ENCODE measurements around the gene SMIM33.
"Not testable (repeated sequence)": the region's sequence is repeated elsewhere in the genome, so short reads cannot be mapped to it uniquely, and the experiment has no call there.

Gene SMIM33

DNA sequence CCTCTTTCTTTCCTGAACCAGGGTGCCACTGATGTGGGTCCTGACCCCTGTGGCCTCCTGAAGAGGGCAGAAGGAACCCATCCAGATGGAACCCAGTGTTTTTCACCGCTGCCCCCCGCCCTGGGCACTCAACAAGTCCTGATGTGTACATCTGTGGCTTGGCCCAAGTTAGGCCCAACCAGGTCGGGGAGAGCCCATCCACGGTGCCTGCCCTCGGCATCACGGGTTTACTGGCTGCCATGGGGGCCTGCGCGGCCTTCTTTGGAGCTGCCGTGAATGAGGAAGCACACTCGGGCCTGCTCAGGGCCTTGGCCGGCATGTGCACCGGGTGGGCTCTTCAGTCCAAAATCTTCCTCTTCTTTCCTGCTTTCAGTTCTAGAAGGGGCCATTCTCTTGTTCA is 14.0 kb upstream of the SMIM33 start:
- H3K4me3 ChIP-seq (ENCODE audit: low read depth, low read length) = no peak overlapping the region

DNA sequence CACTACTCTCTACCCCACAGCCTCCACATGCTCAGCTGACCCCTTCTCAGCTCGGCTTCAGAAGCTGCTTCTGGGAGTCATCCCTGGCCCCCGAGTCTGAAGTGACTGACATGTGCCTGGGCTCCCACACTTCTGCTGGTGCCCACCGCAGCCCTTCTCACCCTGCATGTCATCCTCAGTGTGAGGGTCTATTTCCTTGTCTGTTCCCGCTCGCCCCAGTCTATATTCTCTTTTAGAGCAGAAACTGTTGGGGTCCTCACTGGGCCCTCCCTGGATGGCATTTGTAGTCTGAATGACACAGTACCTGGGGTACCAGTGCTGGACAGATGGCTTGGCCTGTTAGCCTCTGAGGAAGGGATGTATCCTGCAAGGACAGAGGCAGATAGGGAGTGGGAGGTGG is 13.6 kb upstream of the SMIM33 start:
- no peak overlapping the region for H3K4me3 ChIP-seq (ENCODE audit: low read depth, low read length)

DNA sequence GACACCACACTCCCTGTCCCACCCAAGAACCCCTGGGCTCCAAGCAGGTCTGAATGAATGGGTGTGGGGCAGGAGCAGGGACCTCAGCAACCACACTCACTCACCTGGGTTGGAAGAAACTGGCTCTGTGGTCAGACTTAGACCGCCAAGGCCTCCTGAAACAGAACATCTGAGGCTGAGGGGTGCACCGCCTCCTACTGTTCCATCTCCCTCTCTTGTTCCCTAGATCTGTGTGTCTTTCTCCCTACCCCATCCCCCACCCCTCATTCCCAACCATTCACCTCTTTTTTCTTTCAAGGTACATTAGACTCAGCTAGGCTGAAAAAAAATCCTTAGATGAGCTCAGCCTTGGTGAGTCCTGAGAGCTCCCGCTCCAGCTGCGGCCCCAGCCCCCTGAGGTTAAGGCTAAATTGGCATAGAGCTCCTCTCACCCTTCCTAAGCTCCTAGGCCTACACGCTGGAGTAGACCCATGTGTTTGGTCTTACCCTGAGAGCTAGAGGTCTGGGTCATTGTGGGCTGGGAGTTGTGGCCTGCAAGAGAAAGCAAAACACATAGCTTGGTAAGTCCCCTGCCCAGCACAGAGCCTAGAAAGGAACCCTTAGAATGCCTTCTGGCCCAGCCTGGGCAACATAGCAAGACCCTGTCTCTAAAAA is 13.0 kb upstream of the SMIM33 start:
- H3K4me3 ChIP-seq (ENCODE audit: low read depth, low read length) = no peak overlapping the region

DNA sequence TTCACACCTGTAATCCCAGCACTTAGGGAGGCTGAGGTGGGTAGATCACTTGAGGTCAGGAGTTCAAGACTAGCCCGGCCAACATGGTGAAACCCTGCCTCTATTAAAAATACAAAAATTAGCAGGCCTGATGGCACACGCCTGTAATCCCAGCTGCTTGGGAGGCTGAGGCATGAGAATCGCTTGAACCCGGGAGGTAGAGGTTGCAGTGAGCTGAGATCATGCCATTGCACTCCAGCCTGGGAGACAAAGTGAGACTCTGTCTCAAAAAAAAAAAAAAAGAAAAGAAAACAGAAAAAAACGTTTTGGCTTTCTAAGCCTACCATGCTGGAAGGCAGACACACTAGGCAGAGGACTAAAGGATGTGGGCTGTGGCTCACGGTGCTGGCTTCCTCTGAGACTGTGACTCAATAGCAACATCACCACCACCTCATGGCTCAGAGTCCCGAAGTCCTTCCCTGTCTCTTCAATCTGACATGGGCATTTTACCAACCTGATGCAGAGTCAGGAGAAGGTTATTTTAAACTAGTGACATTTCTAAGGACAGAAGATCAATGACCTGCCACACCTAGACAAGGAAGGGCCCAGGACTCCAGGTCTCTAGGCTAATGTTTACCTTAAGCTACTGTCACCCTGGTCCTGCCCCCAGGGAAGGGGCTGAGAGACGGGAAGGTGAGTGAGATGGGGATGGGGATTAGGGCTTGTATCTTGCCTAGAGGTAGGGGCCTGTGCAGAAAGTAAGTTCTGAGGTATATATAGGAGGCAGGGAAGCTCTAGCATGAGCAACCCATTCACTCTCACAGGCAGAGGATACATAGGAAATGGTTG is 12.0 kb upstream of the SMIM33 start:
- no peak overlapping the region for H3K4me3 ChIP-seq (ENCODE audit: low read depth, low read length)

DNA sequence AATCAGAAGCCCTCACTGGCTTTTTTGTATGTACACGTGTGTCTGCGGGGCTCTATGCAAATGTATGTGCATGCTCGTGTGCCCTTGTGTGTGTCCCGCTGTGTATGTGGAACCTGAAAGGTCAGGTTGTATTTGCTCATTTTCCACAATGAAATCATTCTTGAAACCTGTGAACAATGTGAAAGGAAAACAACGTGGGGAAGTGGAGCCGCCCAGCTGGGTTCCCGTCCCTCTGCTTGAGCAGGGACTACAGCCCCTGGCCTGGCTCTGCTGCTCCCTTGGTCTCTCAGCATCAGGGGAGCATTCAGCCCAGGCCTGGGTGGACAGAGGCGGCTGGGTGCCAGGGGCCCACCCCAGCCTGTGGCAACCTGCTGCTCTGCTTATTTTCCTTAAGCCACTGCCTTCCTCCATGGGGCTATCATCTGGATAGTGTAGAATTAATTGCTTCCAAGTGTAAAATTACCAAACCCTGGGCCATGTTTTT is 11.3 kb upstream of the SMIM33 start:
- no peak overlapping the region for H3K4me3 ChIP-seq (ENCODE audit: low read depth, low read length)

DNA sequence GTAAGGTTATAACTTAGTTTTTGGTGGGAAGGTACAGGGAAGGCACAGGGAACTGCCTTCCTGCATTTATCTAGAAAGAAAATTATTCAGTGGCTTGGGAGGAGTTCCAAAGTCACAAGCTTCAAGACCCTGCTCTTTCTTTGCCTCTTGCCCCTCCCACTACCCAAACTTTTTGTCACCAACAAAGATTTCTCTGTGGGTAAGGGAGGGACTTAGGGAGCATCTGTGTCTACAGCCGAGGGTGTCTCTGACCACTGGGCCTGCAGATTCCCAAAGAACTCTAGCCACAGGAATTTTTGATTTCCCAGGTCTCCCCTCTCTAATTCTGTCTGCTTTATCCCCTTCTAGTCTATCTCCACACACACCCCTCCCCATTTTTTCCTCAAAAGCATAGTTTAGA is 10.3 kb upstream of the SMIM33 start:
- no peak overlapping the region for H3K4me3 ChIP-seq (ENCODE audit: low read depth, low read length)

DNA sequence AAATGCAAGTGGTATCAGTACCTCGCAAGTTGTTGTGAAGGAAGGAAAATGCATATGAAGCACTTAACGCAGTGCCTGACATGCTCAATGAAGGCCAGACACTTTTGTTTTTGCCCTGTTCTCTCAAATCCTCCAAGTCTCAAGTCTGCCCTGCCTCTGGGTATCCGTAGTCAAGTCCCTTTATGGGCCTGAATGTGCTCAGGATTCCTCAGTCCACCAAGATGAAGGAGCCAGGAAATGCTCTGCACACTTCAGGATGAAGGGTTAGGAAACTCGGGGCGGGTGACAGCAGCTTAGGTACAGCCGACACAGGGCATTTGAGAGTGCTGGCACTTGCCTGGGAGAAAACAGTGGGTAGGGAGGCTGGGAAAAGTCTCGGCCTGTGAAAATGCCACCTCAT is 9.6 kb upstream of the SMIM33 start:
- H3K4me3 ChIP-seq (ENCODE audit: low read depth, low read length) = no peak overlapping the region

DNA sequence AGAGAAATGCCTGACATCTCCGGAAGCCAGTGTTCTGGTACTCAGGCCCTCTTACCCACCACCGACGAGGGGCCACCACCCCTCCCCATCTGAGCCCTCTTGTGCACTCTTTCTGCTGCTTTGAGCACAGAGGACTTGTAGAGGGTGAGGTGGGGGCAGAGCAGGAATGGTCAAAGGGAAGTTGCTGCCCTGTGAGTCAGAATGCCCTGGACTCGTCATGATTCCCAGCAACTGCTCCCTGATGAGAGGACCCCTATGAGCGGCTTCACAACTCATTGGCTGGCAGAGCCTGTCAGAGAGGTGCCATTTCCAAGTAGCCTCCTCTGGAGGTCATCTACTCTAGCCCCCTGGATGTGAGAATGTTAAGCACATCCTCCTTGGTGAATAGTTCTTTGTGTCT is 9.1 kb upstream of the SMIM33 start:
- no peak overlapping the region for H3K4me3 ChIP-seq (ENCODE audit: low read depth, low read length)

DNA sequence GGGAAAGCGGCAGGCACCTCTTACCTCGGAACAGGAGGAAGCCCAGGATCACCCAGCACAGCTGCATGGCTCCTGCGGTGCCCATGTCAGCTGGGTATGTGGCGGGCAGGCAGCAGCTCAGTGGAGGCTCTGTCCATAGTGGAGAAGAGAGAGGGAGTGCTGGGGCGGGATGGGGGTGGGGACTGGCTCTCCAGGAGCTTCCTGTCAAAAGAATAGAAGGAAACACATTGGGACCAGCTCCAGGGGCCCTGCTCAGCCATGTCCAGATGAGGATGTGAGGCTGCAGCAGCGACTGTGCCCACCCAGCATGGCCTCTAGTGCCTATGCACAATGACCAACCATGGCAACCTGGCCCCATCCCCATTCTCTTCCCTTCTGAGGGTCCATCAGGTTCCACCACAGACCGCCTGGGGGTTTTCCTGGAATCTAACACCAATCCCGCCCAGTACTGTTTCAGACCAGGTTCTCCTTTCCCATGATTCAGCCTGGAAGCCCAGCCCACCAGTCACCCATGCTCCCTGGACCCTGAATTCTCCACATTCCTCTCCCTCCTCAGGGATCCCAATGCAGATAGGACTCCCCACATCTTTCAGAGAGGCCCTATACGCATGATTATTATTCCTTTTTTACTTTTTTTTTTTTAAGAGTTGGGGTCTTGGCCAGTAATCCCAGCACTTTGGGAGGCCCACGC is 8.1 kb upstream of the SMIM33 start, which contains the start of gene ECSCR:
ECSCR (minus strand) TSS at position 158 of the 691 bp plus-strand sequence; CDS start at position 85, 73 bp downstream.
- no peak within 1 kb of the TSS for H3K4me3 ChIP-seq (ENCODE audit: low read depth, low read length)

DNA sequence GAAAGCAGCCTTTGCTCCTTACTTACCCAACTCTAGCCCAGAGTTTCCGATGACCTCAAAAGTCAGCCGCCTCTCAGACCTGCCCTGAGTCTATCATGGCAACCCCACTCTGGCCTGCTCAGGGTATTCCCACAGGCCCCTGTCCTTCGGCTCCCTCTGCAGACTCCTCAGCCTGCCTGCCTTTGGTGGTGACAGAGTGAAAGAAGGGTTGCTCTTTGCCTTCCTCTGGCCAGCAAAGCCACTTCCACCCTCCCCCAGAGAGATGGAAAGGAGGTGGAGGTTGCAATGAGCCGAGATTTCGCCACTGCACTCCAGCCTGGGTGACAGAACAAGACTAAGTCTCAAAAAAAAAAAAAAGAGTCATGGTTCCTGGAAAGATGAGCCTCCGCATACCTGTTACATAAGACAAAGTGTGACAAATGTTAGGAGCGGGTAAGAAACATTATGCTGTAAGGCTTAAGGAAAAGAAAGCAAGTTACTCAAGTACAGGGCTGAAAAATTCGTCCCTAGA is 2.3 kb upstream of the SMIM33 start:
- H3K4me3 ChIP-seq (ENCODE audit: low read depth, low read length) = no peak overlapping the region

DNA sequence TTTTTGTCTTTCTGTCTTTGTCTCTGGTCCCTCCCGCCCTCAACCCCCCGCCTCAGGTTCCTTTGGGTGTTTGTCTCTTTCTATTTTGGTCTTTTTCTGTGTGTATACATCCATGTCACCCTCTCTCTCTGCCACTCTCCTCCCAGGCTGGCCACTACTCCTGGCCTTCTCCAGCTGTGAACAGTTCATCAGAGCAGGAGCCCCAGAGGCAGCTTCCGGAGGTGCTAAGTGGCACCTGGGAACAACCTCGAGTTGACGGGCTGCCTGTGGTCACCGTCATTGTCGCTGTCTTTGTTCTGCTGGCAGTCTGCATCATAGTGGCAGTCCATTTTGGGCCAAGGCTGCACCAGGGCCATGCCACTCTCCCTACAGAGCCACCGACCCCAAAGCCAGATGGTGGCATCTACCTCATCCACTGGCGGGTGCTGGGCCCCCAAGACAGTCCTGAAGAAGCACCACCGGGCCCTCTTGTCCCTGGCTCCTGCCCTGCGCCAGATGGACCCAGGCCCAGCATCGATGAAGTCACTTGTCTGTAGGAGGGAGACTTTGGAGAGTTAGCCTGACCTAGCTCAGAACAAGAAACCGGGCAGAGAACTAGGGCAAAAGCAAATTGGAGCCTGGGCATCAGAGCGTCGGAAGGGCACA is 1.7 kb downstream of the SMIM33 start:
- no peak overlapping the region for H3K4me3 ChIP-seq (ENCODE audit: low read depth, low read length)

DNA sequence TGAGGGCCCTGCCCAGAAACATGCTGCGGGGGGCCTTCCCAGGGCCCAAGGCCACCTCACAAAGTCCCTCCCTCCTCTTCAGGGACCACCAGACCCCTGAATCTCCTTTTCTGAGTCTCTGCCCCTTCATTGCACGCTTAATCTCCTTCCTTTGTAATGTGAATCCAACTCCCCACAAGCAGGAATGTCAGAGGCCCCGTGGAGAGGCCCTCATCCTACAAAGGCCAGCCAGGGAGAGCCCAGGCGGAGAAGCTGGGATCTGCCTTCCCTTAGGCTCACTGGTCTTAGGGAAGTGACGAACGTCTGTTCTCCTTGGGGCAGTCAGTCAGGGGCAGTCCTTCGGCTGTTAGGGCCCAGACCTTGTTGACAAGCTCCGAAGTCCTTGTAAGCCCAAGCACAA is 2.3 kb downstream of the SMIM33 start:
- H3K4me3 ChIP-seq (ENCODE audit: low read depth, low read length) = no peak overlapping the region

DNA sequence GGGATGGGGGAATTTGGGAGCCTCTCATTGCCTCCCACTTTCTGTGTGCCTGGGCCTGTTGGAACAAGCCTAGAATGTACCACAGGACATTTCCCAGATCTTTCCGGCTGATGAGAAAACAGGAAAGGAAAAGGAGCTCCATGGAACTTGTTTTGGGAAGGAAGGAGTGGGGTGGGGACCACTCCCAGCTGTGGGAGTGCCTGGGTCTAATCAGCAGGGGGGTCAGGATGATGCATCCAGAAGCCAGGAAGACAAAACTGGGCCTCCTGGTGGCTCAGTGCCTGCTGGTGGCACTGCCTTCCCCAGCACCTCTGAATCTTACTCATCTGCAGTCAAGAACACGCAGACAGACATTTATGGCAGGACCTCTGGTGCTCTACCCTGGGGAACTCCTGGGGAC is 2.8 kb downstream of the SMIM33 start:
- H3K4me3 ChIP-seq (ENCODE audit: low read depth, low read length) = no peak overlapping the region

DNA sequence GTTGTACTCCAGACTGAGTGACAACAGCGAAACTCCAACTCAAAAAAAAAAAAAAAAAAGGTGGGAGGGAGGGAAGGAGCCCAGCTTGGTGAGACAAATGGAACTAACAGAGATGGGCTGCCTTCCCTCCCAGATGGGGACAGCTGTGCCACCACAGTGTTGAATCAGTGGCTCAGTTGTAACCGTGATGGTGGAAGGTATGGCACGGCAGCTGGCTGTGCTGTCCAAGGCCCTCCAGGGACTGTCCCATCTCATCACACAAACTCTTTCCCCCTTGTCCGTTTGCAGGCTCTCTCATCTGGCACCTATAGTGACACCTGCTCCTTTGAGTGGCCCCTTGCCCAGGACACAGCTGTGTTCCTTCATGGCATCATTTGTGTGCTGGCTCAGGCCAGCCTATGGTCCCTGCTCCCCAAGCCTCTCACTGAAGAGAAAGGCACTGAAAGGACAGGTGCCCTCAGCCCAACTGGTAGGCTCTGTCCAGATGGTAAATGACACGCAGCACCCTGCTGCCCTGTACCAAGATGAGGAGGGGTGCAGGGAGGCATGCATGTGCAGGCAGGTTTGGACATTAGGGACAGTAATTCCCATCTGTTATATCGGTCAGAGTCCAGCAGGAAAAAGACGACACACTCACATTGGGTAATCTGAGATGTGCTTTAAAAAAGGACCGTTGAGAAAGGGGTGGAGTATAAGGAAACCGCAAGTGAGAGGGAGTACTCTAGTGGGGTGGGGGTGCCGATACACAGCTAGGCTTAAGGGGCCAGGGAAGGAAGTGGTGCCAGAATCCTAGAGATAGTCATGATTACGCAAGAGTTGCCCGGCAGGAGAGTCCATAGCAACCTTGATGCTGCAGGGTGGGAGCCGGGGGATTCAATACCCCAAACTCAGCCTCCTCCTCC is 4.3 kb downstream of the SMIM33 start:
- no peak overlapping the region for H3K4me3 ChIP-seq (ENCODE audit: low read depth, low read length)

DNA sequence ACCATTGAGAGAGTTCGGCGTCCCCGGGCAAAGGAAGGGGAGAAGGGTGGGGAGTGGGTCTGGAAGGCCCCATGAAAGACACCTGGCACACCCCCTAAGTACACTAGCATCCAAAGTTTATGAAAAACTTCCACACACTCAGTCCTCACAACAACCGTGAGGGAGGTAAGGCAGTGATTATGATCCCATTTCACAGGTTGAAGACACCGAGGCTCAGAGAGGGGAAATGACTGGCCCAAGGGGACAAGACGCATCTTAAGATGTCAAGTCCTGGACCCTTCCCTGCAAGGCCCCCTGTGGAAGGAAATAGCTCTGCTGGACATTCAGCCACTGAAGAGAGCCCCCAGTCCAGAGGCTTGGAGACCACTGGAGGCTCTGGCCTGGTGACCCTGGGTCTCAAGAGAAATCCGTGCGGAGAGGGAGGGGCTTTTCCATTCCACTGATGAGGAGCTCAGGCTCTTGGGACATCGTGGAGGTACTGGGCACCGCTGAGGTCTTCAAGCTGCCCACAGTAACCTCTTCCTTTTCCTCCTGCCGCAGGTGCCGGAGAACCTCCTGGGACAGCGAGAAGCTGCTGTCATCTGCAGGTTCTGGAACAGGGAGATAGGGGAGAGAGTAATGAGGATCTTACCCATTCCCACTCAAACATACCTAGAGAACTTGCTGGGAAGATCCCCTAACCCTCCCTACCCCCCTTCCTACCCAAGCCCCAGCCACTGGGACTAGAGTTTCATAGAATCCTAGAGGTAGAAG is 5.2 kb downstream of the SMIM33 start:
- no peak overlapping the region for H3K4me3 ChIP-seq (ENCODE audit: low read depth, low read length)

DNA sequence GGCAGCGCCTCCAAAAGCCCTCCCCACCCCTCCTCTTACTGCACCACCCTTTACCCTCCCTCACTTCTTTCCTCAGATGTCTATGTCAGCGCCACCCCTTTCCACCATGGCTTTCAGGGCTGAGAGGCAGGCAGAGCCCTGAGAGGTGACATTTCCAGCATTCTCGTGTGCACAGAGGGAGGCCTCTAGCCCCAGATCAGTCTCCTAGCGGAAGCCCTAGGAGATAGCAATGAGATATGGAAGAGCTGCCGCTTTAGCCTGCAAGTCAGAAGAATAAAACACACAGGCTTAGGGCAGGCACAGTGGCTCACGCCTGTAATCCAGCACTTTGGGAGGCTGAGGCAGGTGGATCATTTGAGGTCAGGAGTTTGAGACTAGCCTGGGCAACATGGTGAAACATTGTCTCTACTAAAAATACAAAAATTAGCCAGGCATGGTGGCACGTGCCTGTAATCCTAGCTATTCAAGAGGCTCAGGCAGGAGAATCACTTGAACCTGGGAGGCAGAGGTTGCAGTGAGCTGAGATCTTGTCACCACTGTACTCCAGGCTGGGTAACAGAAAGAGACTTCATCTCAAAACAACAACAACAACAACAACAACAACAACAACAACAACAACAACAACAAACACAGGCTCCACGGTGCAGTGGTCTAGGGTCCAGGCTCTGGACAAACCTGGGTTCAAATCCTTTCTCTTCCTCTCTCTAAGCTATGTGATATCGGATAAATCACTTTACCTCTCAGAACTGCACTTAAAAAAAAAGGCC is 8.0 kb downstream of the SMIM33 start:
- not testable (repeated sequence) for H3K4me3 ChIP-seq (ENCODE audit: low read depth, low read length)

DNA sequence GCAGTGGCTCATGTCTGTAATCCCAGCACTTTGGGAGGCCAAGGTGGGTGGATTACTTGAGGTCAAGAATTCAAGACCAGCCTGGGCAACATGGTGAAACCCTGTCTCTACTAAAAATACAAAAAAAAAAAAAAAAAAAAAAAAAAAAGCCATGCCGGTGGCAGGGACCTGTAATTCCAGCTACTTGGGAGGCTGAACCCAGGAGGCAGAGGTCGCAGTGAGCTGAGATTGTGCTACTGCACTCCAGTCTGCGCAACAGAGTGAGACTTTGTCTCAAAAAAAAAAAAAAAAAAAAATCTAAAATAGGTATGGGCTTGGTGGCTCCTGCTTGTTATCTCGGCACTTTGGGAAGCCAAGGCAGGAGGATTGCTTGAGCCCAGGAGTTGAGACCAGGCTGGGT is 8.9 kb downstream of the SMIM33 start:
- H3K4me3 ChIP-seq (ENCODE audit: low read depth, low read length) = not testable (repeated sequence)

DNA sequence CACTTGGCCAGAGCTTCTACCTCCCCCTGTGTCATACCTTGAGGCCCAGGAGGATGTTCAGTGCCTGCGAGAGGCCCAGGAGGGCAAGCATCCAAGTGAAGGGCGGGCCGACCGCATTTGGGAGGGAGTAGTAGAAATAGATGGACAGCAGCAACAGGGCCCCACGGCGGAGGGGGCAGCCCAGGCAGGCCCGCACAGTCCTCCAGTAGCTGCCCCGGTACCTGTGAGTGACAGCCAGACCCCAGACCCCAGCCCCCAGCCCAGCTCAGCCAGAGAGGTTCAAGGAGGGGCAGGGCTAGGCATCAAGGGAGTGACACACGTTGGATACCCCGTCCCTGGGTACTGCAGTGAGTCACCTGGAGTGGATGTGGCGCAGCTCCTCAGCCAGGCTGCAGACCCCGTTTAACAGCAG is 10.3 kb downstream of the SMIM33 start:
- H3K4me3 ChIP-seq (ENCODE audit: low read depth, low read length) = no peak overlapping the region

All from iPS-11a (cell line).